ENCODE measurements around the gene CAPS.

Gene CAPS

GRCh38 chr19:5925830-5926427 lies 11.9 kb downstream of the CAPS start:
- no peak for TF ChIP-seq ZFX (IDR thresholded peaks at IDR 0.05)
- no peak for TF ChIP-seq CTCF (conservative IDR thresholded peaks at IDR 0.05)
- H3K27ac ChIP-seq = no peak overlapping the region

- TF ChIP-seq ZFX (IDR thresholded peaks at IDR 0.05) = no peak
- no peak for TF ChIP-seq CTCF (conservative IDR thresholded peaks at IDR 0.05)
- H3K27ac ChIP-seq = no peak overlapping the region
Measured at GRCh38 chr19:5926641-5927440, 12.8 kb downstream of the CAPS start.

GRCh38 chr19:5927441-5927821 lies 13.4 kb downstream of the CAPS start:
- no peak overlapping the region for H3K27ac ChIP-seq
- TF ChIP-seq ZFX (IDR thresholded peaks at IDR 0.05) = no peak
- TF ChIP-seq CTCF (conservative IDR thresholded peaks at IDR 0.05) = no peak

GRCh38 chr19:5929179-5929578 lies 15.1 kb downstream of the CAPS start:
- TF ChIP-seq CTCF (conservative IDR thresholded peaks at IDR 0.05) (no peak), ZFX (IDR thresholded peaks at IDR 0.05) (no peak)
- no peak overlapping the region for H3K27ac ChIP-seq

GRCh38 chr19:5929625-5930024 lies 15.6 kb downstream of the CAPS start:
- TF ChIP-seq CTCF (conservative IDR thresholded peaks at IDR 0.05) (no peak), ZFX (IDR thresholded peaks at IDR 0.05) (no peak)
- H3K27ac ChIP-seq = no peak overlapping the region

GRCh38 chr19:5931251-5931650 lies 17.2 kb downstream of the CAPS start:
- H3K27ac ChIP-seq = no peak overlapping the region
- no peak for TF ChIP-seq ZFX (IDR thresholded peaks at IDR 0.05)
- no peak for TF ChIP-seq CTCF (conservative IDR thresholded peaks at IDR 0.05)

GRCh38 chr19:5932146-5932545 lies 18.1 kb downstream of the CAPS start:
- TF ChIP-seq ZFX (IDR thresholded peaks at IDR 0.05) (no peak), CTCF (conservative IDR thresholded peaks at IDR 0.05) (no peak)
- no peak overlapping the region for H3K27ac ChIP-seq
